SK-N-DZ (cell line): Measurements from ENCODE around the gene ASTN2.
A peak's percentile ranks its signal among the peaks of the same experiment; 100 is the strongest.

ENCODE experiments used
- DNase-seq: peaks from one replicate; pipeline ENCODE4 v3.0.0-alpha.2; 2015; ENCODE audit warnings: low spot score

The ASTN2 gene

DNA sequence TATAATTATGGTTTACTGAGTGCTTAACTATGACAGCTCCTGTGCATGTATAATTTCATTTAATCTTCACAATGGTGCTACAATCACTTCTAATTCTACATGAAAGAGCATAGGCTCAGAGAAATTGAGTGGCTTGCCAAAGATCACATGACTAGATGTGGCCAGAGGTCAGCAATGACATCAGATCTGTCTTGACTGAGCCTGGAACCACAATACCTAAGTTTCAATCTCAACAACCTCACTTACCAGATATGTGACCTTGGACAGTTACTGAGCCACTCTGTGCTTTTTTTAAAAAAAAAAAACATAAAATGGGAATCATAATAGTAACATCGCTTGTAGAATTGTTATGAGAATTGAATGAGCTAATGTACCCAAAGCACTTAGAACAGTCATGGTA is 597.1 kb downstream of the ASTN2 start:
- DNase-seq: no peak

DNA sequence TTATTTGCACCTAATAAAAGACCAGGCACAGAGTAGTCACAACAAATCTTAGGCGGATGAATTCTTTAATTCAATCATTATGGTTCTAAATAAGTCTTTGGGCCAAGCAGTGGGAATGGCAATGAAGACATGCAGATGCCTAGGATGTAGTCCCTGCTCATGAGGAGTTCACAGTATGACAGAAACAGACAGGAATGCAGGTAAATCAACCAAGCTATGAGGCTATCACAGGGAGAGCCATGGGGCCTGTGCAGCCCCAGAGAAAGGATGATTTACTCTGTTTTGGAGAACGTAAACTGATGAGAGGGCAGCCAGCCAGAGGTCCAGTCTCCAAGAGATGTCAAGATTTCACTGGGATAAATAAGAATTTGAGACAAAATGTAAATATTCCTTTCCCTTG is 598.4 kb downstream of the ASTN2 start:
- DNase-seq: no peak

DNA sequence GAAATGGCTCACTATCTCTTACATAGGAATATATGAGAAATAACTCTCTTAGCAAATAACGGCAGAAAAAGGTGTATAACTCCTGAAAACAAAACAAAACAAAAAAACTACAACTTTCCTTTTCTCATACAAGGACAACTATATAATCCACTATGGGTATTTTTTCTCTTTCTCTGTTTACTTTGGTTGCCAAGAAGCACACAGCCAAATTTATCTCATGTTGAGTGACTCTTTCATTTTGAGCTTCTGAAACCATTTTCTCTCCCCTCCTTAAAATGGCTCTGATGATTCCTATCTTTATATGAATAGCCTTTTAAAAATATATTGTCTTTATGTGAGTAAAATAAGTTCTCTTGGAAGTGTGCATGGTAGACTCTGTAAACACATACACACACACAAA is 599.0 kb downstream of the ASTN2 start:
- no peak for DNase-seq

DNA sequence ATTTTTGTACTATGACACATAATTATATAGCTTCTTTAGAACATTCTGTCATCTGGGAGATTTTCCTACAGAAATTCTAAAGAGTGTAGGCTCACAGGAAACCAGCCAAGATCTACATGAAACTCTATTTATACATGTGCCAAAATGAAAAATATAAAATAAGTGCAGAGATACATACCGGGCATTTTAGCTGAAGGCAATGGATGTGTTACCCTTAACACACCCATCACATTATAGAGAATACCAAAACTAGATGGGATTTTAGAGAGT is 601.9 kb downstream of the ASTN2 start:
- no peak for DNase-seq

DNA sequence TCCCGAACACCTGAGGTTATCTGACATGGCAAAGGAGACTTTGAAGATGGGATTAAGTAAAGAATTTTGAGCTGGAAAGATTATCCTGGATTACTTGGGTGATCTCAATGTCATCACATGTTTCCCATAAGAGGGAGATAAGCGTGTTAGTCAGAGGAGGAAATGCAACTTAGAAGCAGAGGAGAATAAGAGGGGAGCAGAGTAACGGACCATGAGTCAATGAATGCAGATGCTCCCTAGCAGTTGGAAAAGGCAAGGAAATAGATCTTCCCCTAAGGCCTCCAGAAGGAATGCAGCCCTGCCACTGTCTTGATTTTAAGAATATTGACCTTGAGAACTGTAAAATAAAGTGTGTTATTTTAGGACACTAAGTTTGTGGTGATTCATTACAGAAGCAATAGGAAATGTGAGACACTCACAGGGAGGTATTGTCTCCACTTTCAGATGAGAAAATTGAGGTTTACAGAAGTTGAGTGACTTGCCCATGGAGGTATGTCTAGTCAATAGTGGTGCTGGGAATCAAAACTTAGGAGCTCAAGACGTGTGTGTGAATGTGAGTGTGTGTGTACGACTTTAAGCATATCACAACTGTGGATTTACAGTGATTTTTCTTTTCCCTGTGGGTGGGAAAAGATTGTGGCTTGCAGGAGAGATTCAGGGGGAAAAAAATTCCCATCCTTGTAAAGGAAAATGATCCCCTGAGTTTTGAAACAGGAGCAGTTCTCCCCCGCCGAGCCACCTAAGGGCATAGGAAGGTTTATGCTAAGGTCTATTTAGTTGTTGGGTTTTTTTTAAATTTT is 602.4 kb downstream of the ASTN2 start:
- DNase-seq: no peak

DNA sequence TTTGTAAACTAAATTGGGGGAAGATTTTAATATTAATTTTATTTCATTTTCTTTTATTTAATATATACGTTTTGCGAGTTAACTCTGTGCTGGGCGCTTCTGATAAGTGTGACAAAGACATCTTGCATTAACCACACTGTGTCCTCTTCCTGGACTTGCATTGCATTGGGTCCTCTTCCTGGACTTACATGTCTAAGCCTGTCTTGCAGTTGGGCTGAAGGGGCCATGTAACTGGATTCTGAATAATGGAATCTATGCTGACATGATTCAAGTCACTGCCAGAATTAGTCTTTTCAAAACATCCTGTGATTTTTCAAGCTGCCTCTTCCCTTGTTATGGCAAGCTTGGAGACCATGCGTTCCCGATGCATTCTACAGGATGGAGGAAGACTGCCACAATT is 605.2 kb downstream of the ASTN2 start:
- no peak for DNase-seq

DNA sequence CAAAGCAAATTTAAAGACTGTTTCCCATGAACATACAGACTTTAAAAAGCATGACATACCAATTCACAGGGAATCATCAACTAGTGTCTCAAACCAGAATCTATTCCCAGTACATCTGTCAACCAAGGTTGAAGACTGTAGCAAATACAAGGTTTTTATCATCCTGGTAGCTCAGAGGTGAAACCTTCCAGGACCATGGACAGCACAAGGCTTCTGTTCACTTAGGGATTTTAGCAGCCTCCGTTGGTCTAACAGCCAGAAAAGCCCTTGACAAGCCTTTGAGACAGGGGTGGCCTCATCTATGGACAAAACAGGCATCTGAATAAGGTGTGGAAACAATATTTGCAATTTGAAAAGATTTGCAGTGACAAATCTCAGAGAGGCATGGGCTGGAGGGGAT is 608.8 kb downstream of the ASTN2 start:
- no peak for DNase-seq

DNA sequence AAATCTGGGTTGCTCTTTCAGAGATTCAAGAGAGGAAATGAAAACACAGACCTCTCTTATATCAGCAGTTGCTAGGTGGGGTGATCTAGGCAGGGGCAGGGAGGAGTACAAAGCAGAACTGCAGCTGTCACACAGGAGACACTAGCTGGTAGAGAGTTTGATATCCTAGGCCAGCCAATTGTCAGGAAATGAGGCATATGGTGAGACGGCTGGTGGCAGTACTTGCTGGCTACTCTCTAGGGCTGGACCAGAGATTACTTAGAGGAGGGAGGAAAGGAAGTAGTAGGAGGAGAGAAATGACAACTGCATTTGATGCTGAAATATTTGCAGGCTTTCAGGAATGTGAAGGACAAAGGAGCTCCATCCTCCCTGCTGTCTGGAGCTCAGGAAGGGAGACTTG is 614.0 kb downstream of the ASTN2 start:
- DNase-seq: no peak

DNA sequence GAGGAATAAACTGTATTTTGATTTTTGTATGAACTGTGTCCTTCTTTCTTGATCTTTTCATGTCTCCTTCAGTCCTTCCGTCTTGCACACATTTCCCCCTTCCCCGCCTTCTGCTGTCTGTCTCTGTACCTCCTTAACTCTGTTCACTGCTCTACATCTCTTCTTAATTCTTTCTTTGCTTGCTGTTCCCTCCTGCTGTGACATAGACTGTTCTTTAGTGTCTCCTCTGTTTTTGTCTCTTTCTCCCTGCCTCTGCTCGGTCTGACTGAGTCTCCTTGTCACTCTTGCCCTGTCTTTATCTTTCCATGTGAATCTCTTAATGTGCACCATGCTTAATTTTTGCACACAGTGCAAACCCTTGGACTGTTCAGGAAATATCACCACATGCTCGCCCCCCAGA is 614.8 kb downstream of the ASTN2 start:
- DNase-seq: no peak

DNA sequence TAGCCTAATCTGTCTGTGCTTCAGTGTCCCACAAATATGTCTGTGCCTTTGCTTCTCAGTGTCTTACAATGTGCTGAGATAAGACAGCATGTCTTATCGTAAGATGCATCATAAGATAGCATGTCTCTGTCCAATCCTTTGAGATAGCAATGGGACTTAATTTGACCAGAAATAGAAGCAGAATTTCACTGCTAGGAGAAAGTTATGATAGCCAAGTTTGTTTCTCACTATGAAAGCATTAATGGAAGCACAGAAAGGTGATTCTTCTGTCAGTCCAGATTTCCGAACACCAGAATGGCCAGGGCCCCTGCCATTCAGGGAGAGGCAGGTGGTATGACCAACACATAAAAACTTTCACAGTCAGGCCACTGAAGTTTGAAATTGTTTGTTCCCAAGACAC is 616.3 kb downstream of the ASTN2 start:
- DNase-seq: no peak

DNA sequence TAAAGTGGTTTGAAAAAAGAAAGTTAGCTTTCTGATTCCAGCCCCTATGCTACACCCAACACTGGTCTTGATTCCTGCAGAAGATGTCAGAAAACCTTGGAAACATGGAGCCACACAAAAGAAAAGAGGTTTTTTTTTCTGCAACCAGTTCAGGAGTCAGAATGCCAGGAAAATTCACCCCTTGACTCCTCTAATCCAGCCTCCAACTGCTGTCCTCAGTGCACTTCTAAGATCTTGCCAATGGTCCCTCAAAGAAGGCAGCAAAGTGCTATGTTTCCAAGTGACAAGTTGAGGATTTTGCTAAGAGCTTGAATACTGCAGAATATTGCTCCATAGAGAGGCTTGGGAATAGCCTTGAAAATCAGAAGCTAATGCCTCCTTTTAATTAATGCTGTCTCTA is 617.6 kb downstream of the ASTN2 start:
- no peak for DNase-seq

DNA sequence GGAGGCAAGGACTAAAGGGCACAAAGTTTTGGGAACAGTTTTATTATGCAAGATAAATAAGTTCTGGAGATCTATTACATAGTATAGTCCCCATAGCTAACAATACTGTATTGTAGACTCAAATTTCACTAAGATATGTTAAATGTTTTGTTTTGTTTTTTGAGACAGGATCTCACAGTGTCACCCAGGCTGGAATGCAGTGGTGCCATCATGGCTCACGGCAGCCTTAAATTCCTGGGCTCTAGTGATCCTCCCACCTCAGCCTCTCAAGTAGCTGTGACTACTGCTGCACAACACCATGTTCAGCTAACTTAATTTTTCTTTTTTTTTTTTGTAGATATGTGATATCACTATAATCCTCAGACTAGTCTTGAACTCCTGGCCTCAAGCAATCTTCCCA is 618.2 kb downstream of the ASTN2 start:
- no peak for DNase-seq

DNA sequence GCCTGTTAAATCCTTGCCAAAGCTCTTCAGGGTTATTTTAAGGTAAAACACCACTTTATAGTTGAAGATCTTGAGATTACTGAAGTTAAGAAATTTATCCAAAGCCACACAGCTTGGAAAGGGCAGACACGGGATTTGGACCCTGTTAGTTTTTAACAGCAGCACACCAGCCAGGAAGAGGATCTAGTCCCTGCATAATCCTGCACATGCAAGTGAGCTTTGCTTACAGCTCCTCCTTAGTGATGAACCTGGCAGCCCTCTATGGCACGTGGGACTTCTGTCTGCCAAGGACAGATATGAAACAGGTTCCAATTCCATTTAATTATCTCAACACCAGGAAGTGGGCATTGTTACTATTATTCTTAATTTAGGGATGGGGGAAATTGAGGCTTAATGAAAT is 619.0 kb downstream of the ASTN2 start:
- DNase-seq: no peak

DNA sequence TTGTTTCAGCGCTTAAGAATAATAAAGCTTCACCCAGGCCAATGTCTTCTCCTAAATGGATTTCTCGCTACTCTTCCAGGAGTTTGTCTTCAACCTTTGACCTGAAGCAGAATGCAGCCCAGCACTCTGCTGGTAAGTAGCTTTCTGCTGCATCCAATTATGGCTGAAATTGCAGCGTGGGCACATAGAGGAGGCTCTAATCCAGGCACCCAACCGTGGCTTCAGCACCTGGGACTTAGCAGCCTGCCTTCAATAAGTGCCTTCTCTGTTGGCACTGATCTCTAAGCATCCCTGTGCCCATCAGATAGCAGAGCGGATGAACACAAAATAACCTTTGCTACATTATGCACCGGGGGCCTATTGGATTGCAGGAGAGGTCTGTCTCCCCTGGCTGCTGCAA is 622.6 kb downstream of the ASTN2 start:
- DNase-seq: peak; percentile 53

DNA sequence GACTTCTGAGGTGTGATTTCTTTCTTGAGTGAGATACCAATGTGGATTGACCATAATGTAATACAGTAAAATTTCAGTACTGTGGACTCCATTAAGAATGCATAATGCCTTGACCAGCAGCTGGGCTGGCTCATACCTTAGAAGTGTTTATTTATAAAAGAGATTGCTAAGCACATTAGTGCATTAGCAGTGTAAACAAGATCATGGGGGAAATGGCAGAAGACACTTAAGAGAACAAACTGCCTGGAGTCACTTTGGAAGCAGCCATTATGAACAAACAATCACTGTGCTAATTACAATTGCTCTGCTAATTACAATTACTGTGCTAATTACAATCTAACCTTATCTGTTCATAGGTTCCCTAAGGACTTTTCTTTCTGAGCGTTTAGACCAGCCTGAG is 623.5 kb downstream of the ASTN2 start:
- DNase-seq: no peak

DNA sequence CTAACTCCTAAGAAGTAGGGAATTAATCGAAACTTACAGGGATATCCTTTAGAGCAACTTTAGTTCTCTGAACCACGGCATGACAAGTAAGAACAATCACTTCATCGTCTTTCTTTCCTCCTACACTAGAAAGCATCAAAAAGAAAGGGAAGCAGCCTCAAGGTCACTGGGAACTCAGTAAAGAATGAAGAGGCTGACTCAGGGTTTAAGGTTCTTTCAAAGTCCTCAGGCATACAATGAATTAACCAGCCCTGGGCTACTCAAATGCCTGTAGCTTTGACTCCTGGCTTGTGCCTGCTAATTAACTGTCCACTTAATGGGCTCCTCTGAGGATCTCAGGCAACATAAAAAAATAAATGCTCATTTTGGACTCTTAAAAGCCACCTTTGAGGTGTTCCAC is 625.8 kb downstream of the ASTN2 start:
- DNase-seq: no peak

DNA sequence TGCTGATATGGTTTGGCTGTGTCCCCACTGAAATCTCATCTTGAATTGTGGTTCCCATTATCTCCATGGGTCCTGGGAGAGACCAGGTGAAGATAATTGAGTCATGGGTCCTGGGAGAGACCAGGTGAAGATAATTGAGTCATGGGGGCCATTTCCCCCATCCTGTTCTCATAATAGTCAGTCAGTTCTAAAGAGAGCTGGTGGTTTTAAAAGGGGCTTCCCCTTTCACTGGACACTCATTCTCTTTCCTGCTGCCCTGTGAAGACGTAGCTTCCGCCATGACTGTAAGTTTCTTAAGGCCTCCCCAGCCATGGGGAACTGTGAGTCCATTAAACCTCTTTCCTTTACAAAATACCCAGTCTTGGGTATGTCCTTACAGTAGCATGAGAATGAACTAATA is 628.1 kb downstream of the ASTN2 start:
- DNase-seq: no peak

DNA sequence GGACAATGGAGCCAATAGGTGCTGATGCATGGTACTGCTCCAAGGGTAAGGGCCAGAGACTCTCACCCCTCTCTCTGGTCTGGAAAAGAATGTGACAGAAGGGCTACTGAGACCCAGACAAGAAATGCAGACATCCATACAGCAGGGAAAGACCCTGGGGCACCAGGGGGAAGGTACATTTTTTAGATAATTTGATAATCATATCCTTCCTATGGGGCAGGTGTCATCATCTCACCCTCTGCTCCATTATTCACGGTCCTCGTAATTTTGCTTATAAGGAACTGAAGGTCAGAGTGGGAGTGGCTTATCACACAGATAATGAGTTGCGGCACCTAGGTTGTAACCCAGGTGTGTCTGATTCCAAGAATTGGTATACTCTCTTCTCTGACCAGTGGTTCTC is 637.7 kb downstream of the ASTN2 start:
- no peak for DNase-seq

DNA sequence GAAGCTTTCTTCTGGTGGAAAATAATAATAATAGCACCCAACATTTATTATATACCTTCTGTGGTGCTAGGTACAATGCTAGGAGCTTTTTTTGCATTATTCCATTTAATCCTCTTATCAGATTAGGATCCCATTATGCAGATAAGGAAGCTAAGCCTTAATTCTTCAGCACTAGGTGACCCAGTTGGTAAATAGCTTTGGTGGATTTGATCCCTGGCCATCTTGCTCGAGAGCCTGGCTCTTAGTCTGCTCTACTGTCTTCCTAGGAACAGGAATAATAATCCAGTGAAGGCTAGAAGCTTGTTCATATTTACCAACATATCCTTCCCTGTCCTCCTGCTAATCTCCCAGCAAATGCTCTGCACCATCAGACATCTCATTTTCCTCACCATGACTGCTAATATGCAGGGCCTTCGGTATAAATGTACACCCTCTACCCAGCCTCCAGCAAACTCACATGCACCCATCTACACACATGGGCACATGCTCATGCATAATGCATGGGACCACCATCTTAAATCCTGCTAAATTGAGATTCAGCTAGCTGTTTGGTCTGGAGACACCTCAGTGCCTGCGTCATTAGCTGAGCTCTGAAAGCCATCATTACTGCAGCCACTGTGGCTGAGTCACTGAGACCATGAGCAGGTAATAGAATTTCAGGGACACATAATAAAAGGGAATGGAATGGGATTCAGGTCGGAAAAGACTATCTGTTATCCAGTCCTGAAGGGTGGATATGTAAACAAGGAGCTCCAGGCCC is 640.3 kb downstream of the ASTN2 start:
- DNase-seq: no peak

DNA sequence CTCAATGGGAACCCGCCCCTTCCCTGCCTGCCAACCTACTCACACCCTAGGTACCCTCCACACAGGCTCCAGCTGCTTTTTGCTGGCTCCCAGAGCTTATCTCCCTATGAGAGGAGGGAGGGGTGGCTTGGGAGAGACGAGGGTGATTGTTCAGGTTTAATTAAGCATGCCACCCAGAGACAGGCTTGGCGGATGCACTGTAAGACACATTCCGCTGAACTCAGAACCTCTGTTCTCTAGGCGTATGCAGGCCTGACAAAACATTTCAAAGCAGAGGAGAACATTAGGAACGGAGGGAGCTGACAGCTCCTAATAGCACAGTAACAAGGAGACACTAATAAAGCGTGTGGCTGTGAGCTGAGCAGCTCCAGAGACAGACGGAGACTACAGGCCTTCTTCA is 647.6 kb downstream of the ASTN2 start:
- DNase-seq: no peak

DNA sequence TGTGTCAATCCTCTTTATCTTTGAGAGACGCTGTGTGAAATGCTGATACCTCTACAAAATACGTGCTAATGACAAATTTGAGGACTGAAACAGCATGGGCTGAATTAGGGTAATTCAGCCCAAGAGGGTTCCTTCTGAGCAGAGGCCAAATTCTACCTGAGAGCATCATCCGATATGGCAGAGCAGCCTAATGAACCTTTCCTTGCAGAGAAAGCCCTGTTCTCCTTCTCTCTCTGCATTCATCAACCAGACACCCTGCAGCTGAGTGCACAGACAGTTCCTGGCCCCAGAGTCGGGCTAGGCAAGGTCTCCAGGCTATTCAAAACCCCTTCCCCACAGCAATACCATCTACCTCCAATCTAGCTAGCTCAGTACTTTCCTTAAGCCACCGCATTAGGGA is 649.8 kb downstream of the ASTN2 start:
- no peak for DNase-seq

DNA sequence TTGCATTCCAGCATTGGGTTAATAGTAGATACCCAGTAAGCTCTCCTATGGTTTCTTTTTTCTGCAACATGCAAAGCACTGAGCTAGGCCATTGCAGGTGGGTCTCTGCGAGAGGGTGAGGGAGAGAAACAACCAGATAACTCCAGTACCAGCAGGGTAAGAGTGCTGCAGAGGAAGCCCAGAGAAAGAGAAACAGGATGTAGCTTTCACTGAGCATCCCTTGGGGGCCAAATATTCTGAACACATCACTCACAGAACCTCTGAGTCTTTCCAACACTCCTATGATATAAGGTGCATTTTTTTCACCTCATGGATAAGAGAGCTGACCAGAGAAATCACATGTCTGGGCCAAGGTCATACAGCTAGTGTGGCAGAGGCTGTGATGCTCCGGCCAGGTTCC is 651.1 kb downstream of the ASTN2 start:
- DNase-seq: no peak

DNA sequence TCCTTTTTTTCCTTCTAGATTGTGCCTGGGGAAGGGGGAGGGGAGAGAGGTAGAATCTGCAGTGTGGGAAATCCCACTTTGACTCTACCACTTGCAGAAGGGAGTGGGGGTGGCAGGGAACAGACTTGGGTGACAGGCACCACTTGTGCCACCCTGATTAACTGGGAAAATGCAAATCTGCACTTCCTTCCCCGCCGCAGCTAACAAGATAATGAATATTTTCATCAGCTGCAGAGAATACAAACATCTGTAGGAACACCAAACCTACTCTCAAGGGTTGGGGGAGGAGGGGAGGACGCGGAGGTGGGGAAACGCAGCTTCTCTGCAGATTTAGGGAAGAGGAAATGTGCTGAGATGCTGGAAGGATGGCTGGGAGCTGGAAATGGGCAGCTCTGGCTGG is 654.2 kb downstream of the ASTN2 start:
- no peak for DNase-seq

DNA sequence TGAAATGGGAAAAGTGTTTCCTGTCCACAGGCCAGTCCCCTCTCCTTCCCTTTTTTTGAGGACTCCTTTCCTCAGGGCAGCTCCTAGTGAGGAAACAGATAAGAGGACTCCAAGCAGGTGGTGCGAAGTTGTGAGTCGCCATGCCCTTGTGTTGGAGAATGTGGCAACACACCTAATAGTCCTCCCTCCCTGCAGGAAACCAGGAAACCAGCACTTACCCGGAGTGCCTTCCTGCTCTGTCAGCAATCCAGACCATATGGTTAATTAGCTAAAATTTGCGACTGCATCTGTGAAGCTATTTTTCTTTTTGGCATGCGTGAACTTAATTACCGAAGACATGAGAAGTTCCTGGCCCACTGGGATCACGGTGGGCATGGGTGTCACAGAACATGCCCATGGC is 657.8 kb downstream of the ASTN2 start:
- no peak for DNase-seq
